DND-41 (cell line): ENCODE data around the gene G6PC3.

Experiments used
- ATAC-seq: fragments of 200-7000 bp; cut with Tn5 transposase; 3 replicates; pipeline ENCODE4 v1.9.1; 2021; ENCODE audit warnings: low read depth; ENCODE audit not compliant: insufficient read depth
- DNase-seq: peaks from one replicate; pipeline ENCODE4 v3.0.0-alpha.2; 2020
- H2AFZ ChIP-seq: 2 replicates; pipeline ENCODE4 v1.6.0; 2012; ENCODE audit warnings: low read depth, low read length
- H3K27ac ChIP-seq: 2 replicates; pipeline ENCODE4 v1.5.1; 2012; ENCODE audit warnings: low read length, inconsistent platforms
- H3K27me3 ChIP-seq: fragments of 200-600 bp; sonication (generic); 2 replicates; pipeline ENCODE4 v1.6.0; 2012; ENCODE audit warnings: low read length, mild to moderate bottlenecking, inconsistent platforms; ENCODE audit not compliant: insufficient read depth, poor library complexity
- H3K36me3 ChIP-seq: 2 replicates; pipeline ENCODE4 v1.5.1; 2012; ENCODE audit warnings: low read length, inconsistent platforms; ENCODE audit not compliant: insufficient read depth
- H3K4me1 ChIP-seq: 2 replicates; pipeline ENCODE4 v1.5.1; 2012; ENCODE audit warnings: mild to moderate bottlenecking, low read length; ENCODE audit not compliant: insufficient read depth
- H3K4me2 ChIP-seq: 2 replicates; pipeline ENCODE4 v1.6.0; 2012; ENCODE audit warnings: mild to moderate bottlenecking, moderate library complexity, low read length, inconsistent platforms; ENCODE audit not compliant: insufficient read depth
- H3K4me3 ChIP-seq, 2 experiments: fragments of 200-600 bp in 1 of 2; shearing (Covaris generic) in 1 of 2; 2 replicates each; pipeline ENCODE4 v1.5.1; 2012 to 2016; ENCODE audit warnings: inconsistent platforms in 2 of 2, low read length in 2 of 2, mild to moderate bottlenecking in 2 of 2, low read depth in 1 of 2, moderate library complexity in 1 of 2
- H3K79me2 ChIP-seq: 2 replicates; pipeline ENCODE4 v1.6.0; 2012; ENCODE audit warnings: low read length, inconsistent platforms; ENCODE audit not compliant: insufficient read depth
- H3K9ac ChIP-seq: 2 replicates; pipeline ENCODE4 v1.6.0; 2012; ENCODE audit warnings: low read depth, mild to moderate bottlenecking, inconsistent platforms, low read length, moderate library complexity
- H3K9me3 ChIP-seq: 2 replicates; pipeline ENCODE4 v1.5.1; 2012; ENCODE audit warnings: low read length, moderate library complexity, mild to moderate bottlenecking, inconsistent platforms; ENCODE audit not compliant: insufficient read depth, severe bottlenecking
- H4K20me1 ChIP-seq: 2 replicates; pipeline ENCODE4 v1.6.0; 2012; ENCODE audit warnings: low read length; ENCODE audit not compliant: insufficient read depth
- CTCF ChIP-seq: IDR thresholded peaks from 2 replicates; pipeline ENCODE4 v1.5.1; 2012; ENCODE audit warnings: borderline replicate concordance, low read length, moderate library complexity, mild to moderate bottlenecking; ENCODE audit not compliant: poor library complexity, severe bottlenecking; ENCODE audit errors: extremely low read depth
- EZH2 ChIP-seq: IDR thresholded peaks from 3 replicates; pipeline ENCODE4 v1.6.1; 2012; ENCODE audit warnings: borderline replicate concordance, low read depth, mild to moderate bottlenecking, moderate library complexity, low read length, inconsistent platforms; ENCODE audit not compliant: severe bottlenecking

Gene G6PC3

GRCh38 chr17:44074231-44074910 is 3.8 kb downstream of the G6PC3 start:
- H3K36me3 ChIP-seq, result peaks cover 42% of the 10 kb centered on the region

GRCh38 chr17:44074911-44075285 is 4.4 kb downstream of the G6PC3 start:
- TF ChIP-seq EZH2 (no peak), CTCF (no peak)
- Histone ChIP-seq H3K36me3 (peaks cover 42% of the 10 kb centered on the region), H3K27ac (no peak overlapping the region)

More at GRCh38 chr17:44074231-44074910, 3.8 kb downstream of the G6PC3 start:
- DNase-seq (no peak), ATAC-seq (no peak)
- Histone ChIP-seq H3K4me3 (no peak overlapping the region), H3K27ac (no peak overlapping the region), H3K9me3 (no peaks in the 10 kb centered on the region), H3K27me3 (no peaks in the 10 kb centered on the region), H3K9ac (no peak overlapping the region), H4K20me1 (peaks cover 2% of the 10 kb centered on the region; the same call in 1 of the 2 replicates), H3K4me2 (no peak overlapping the region), H3K79me2 (peaks cover 31% of the 10 kb centered on the region), H3K4me1 (peaks cover 28% of the 10 kb centered on the region), H2AFZ (no peak overlapping the region)
- TF ChIP-seq CTCF, result no peak
- no peak for TF ChIP-seq EZH2

GRCh38 chr17:44075598-44076293 is 5.2 kb downstream of the G6PC3 start:
- H3K27ac ChIP-seq, result no peak overlapping the region
- H3K4me1 ChIP-seq, result peaks cover 19% of the 10 kb centered on the region
- H3K4me2 ChIP-seq, result no peak overlapping the region
- DNase-seq (no peak), ATAC-seq (no peak)
- no peak overlapping the region for H2AFZ ChIP-seq
- H3K36me3 ChIP-seq, result peaks cover 42% of the 10 kb centered on the region
- peaks cover 2% of the 10 kb centered on the region; the same call in 1 of the 2 replicates for H4K20me1 ChIP-seq
- H3K9me3 ChIP-seq, result no peaks in the 10 kb centered on the region
- H3K9ac ChIP-seq, result no peak overlapping the region
- no peaks in the 10 kb centered on the region for H3K27me3 ChIP-seq
- TF ChIP-seq CTCF (no peak), EZH2 (no peak)
- H3K79me2 ChIP-seq, result peaks cover 30% of the 10 kb centered on the region
- no peak overlapping the region for H3K4me3 ChIP-seq

More at GRCh38 chr17:44074911-44075285, 4.4 kb downstream of the G6PC3 start:
- Histone ChIP-seq H3K9ac (no peak overlapping the region), H3K27me3 (no peaks in the 10 kb centered on the region), H3K4me1 (peaks cover 24% of the 10 kb centered on the region), H2AFZ (no peak overlapping the region), H3K4me2 (no peak overlapping the region), H3K4me3 (no peak overlapping the region), H3K79me2 (peaks cover 31% of the 10 kb centered on the region), H3K9me3 (no peaks in the 10 kb centered on the region), H4K20me1 (peaks cover 2% of the 10 kb centered on the region; the same call in 1 of the 2 replicates)
- DNase-seq (no peak), ATAC-seq (no peak)
